A549 treated with Mapracorat at 1 μM for 4 hours (cell line): Measurements from ENCODE around the gene LAMTOR2. TPM values are rescaled to one million over a fixed set of nuclear protein-coding genes. Genes with fewer than 3 reads are reported as not detected.

Experiments used
- total RNA-seq: library from RNA; stranded (reverse); fragments of 200-300 nt; extraction: Qiagen RNA extraction; gene quantifications from 5 replicates; pipeline ENCODE4 v1.2.3, GENCODE V29; 2022

Gene LAMTOR2
- total RNA-seq: 152 to 169 TPM (median 157 TPM) in 5 replicates

DNA sequence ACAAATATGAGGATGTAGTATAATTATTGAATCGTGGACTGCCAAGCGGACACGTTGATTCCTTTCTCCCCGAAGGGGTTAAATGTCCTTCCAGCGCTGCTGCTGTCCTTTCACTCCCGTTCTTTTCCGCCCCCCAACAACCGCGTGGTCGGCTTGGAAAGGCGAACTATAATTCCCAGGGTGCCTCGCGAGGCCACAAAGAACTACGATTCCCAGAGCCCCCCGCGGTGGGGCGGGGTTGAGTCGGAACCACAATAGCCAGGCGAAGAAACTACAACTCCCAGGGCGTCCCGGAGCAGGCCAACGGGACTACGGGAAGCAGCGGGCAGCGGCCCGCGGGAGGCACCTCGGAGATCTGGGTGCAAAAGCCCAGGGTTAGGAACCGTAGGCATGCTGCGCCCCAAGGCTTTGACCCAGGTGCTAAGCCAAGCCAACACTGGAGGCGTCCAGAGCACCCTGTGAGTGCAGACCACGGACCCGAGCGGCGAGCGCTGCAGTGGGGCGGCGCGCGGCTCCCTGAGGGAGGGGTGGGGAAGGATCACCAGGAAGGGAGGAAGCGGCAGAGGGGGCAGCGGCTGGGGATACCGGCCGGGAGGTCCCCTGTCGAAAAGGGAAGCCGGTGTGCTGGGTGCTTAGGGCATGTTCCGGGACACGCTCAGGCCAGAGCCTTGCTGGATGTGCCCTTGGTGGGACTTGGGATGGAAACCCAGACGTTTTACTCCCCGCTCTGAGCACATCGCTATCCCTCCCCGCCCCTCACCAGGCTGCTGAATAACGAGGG lies at the start of gene LAMTOR2:
TSS of gene LAMTOR2 (plus strand) at position 283 of the 781 bp plus-strand sequence. CDS start at position 391, 108 bp downstream.

DNA sequence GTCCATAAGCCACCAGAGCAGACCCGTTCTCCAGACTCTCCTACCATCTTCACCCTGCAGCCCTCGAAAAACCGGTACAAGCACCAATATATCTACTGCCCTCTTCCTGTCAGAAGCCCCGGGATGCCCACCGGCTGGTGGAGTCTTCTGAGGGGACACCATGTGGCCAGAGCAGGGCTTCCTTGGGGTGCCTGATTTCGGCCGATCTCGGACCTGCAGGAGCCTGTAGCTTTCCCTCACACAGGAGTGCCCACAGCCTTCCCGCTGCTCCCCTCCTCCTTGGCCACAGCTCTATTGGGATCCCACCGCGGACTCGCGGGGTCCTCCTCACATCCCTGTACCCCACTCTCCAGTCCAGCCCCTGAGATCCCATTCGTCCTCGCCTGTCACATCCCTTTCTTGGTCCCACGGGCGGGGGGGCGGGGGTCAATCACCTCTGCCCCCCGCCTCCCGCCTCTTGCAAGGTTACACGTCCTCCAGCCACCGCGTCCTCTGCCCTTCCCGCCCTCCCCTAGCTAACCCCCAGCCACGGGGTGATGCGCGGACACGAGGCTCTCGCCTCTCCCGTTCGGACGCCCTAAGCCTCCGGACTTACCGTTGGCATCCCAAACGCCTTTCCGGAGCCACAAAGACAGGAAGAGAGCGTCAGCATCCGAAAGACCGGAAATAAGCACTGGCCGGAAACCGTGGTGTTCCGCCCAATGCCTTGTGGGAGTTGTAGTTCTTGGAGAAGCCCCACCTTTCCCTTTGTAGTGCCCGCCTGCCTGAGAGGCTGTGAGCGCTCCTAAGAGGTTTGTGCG lies 34.1 kb upstream of the LAMTOR2 start, which contains the start of gene SSR2:
TSS of gene SSR2 (minus strand) at position 659 of the 800 bp plus-strand sequence. CDS start 784 bp downstream, outside the sequence.

DNA sequence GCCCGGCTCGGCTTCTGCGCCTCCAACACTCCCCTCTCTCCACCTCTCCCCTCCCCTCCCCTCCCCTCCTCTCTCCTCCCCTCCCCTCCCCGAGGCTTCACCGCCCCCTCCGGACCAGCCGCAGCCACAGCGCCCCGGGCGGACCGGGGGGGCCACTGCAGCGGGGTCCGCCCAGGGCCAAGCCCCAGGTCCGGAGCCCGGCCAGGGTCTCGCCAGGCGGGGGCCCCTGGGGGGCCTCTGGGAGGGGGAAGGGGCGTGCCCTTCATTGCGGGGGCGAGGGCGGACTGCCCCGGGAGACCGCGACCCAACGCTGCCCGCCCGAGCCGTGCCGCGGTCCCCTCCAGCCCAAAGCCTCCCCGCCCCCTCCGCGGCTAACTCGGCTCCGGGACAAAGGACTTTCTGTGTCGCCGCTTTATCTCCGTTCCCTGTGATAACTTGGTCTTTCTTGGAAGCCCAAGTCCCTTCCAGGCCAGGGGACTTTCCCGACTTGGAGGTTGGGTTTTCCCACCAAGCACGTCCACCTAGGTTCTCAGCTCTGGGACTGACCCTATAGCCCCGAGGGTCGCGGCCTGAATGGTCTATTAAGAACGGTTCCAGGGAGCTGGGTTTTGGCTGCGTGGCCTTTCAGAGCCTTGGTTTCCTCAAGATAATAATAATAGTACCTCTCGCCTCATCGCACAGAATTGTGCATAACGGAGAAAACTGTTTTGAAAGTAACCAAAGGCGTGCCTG lies 648 bp upstream of the LAMTOR2 start, which contains the start of gene UBQLN4:
TSS of gene UBQLN4 (minus strand) at position 31 of the 732 bp plus-strand sequence. CDS start 97 bp downstream, outside the sequence.

DNA sequence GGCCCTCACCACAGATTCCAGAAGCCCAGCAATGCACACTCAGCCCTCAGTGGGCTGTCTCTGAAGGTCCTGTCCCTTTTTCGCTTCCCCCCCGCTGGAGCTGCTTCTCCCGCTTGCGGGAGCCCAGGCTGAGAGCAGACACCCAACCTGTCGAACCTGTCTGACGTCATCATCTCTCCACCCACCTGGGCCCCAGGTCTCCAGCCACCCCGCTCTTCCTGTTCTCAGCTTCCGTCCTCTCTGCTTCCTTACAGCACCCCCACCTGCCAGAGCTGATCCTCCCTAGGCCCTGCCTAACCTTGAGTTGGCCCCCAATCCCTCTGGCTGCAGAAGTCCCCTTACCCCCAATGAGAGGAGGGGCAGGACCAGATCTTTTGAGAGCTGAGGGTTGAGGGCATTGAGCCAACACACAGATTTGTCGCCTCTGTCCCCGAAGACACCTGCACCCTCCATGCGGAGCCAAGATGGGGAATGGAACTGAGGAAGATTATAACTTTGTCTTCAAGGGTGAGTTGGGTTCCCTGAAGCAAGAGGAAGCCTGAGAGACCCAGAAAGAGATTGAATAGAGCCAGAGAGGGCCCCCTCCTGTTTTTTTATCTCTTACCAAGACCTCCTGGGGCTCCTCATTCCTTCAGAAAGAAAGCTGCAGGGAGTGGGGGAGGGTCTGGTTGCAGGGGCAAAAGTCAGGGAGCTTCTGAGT lies 6.5 kb downstream of the LAMTOR2 start, which contains the start of gene RAB25:
TSS of gene RAB25 (plus strand) at position 224 of the 700 bp plus-strand sequence. CDS start at position 465, 241 bp downstream.

DNA sequence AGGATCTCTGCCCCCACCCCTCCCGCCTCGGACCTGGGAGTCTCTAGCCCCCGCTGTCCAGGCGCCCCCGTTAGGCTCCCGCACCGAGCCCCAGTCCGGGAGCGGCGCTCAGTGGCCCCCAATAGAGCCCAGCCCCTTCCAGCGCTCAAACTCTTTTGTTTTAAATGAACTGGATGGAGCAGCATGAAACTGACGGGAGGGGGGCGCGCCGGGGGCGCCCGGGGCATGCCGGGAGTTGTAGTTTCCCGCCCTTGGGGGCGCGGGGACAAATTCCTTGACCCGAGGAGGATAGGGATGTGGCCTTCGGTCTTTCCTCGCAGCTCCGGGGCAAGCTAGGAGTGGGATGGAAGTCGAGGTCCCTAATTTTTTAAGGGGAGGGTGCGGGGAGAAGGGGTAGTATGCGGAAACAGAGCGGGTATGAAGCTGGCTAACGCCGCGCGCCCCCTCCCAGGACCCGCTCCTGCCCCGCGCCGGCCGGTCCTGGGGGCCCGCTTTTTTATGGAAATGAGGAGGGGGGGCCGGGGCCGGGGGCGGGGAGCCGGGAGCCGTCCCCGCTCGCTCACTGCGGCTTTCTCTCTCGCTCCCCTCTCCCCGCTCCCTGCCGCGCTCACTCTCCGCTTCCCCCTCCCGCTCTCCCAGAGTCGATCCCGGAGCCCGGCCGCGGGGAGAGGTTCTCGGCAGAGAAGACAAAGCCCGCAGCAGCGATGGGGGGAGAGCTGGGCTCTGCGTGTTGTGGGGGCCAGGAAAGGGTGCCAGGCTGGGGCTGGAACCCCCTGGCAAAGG lies 27.9 kb downstream of the LAMTOR2 start, which contains the start of gene MEX3A:
TSS of gene MEX3A (minus strand) at position 157 of the 783 bp plus-strand sequence. CDS start 467 bp downstream, outside the sequence.

Other genes with a start within 250 kb of the LAMTOR2 start
- gene GON4L, start 197.6 kb upstream of the LAMTOR2 start, total RNA-seq: 12.2 to 14.0 TPM (median 13.5 TPM) in 5 replicates
- 0.94 to 1.5 TPM (median 1.2 TPM) in 5 replicates for gene SYT11, start 195.2 kb upstream of the LAMTOR2 start, total RNA-seq
- gene RIT1, start 143.4 kb upstream of the LAMTOR2 start, total RNA-seq: 19.9 to 23.6 TPM (median 20.5 TPM) in 5 replicates
- gene KHDC4, start 120.4 kb upstream of the LAMTOR2 start, total RNA-seq: 15.7 to 25.6 TPM (median 24.0 TPM) in 5 replicates
- gene RXFP4, start 113.1 kb upstream of the LAMTOR2 start, total RNA-seq: not detected in 5 replicates
- gene ARHGEF2, start 76.2 kb upstream of the LAMTOR2 start, total RNA-seq: 33.4 to 39.1 TPM (median 36.2 TPM) in 5 replicates
- gene SSR2, start 33.8 kb upstream of the LAMTOR2 start, total RNA-seq: 250 to 268 TPM (median 263 TPM) in 5 replicates
- 32.9 to 41.6 TPM (median 39.7 TPM) in 5 replicates for gene UBQLN4, start 984 bp upstream of the LAMTOR2 start, total RNA-seq
- gene RAB25, start 6.4 kb downstream of the LAMTOR2 start, total RNA-seq: 0.29 TPM in 1 of 5 replicates, not detected in the others
- gene MEX3A, start 27.7 kb downstream of the LAMTOR2 start, total RNA-seq: 1.2 to 2.4 TPM (median 1.6 TPM) in 5 replicates
- gene LMNA, start 59.9 kb downstream of the LAMTOR2 start, total RNA-seq: 612 to 781 TPM (median 765 TPM) in 5 replicates
- 0.33 to 0.43 TPM (median 0.38 TPM) in 5 replicates for gene SEMA4A, start 98.8 kb downstream of the LAMTOR2 start, total RNA-seq
- 26.2 to 30.0 TPM (median 26.7 TPM) in 5 replicates for gene SLC25A44, start 139.3 kb downstream of the LAMTOR2 start, total RNA-seq
- gene PMF1, start 158.2 kb downstream of the LAMTOR2 start, total RNA-seq: 57.1 to 65.8 TPM (median 61.8 TPM) in 5 replicates
- 0.21 to 0.33 TPM (median 0.25 TPM) in 3 of 5 replicates, not detected in the others for gene BGLAP, start 187.4 kb downstream of the LAMTOR2 start, total RNA-seq
- gene PAQR6, start 193.3 kb downstream of the LAMTOR2 start, total RNA-seq: 3.3 to 5.1 TPM (median 4.0 TPM) in 5 replicates
- 36.8 to 46.7 TPM (median 46.0 TPM) in 5 replicates for gene SMG5, start 228.0 kb downstream of the LAMTOR2 start, total RNA-seq
- gene TMEM79, start 229.5 kb downstream of the LAMTOR2 start, total RNA-seq: 5.9 to 8.2 TPM (median 7.5 TPM) in 5 replicates
- 35.4 to 49.9 TPM (median 47.7 TPM) in 5 replicates for gene GLMP, start 240.9 kb downstream of the LAMTOR2 start, total RNA-seq
- not detected in 5 replicates for gene VHLL, start 244.5 kb downstream of the LAMTOR2 start, total RNA-seq